Left cardiac atrium (tissue), 4 donors: ENCODE measurements around the gene POU2AF1. TPM values are rescaled to one million over a fixed set of nuclear protein-coding genes. Genes with fewer than 3 reads are reported as not detected.

ENCODE experiments used
- ATAC-seq, 2 donors: fragments of 200-7000 bp; cut with Tn5 transposase; one replicate each; pipeline ENCODE4 v1.9.1; 2020; ENCODE audit warnings: mild to moderate bottlenecking in 2 of 2, moderate library complexity in 2 of 2
- DNase-seq: peaks from one replicate; pipeline ENCODE4 v3.0.0-alpha.2; 2020
- intact Hi-C, 2 donors: fragments of 100-400 bp; cut with DNase I; formaldehyde crosslinking; loops; one replicate each; pipeline versions ENCODE4 v1.14.1 to v1.15.1; 2022 to 2023
- total RNA-seq, 2 donors: library from RNA; stranded (reverse); fragmentation: NEBNext Ultra II Directional; extraction: Animal tissue kit (Norgen Biotek cat#: 25700); gene quantifications; one replicate each; pipeline ENCODE4 v1.2.1, GENCODE V29; 2021
- donor health status: DM: no; HTN: yes; CAD: no.
- donor health status: DM: no; HTN: yes; CAD: no; lungs with severe emphysema.
- donor health status: DM: yes; HTN: yes; CAD: no.
- donor health status: Dilated cardiomyopathy.

Gene POU2AF1
- total RNA-seq, 2 donors from 2014 or later, result 0.10 to 0.21 TPM

DNA sequence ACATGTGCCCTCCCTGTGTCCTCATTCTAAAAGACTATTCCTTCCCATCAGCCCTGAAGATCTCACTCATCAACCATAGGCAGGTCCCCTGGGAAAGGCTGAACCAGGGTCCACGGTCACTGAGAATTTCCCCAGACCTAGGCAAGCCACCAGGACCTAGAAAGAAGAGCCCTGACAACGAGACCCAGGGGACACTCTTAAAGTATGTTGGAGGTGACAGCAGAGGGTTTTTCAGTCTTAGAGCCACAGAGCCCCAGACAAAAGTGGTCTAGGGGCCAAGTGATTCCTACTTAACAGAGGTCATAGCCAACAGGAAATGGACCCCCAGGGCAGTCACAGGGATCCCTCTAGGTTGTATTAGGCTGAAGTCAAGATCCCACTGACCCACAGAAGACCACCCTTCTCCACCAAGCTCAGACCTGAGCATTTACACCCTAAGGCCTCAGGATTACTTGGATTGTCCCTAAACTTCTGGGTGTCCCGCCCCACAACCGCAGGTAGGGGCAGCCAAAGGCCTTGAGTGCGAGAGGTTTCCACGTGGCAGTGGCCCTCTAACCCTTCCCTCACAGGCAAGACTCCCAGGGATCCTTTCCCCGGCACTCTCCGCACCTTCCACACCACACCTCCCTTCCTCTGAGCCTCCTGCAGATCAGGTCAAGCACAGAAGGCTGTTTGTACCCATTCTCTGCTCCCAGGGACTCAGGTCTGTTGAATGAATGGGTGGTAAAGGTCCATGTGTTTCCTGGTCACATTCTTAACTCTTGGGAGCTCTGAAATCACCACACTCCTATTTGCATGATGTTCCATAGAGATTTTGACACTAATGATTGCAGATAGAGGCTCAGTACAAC is 12.3 kb downstream of the POU2AF1 start:
- intact Hi-C loops, result no loop called here
- ATAC-seq (no peak), DNase-seq (no peak)

DNA sequence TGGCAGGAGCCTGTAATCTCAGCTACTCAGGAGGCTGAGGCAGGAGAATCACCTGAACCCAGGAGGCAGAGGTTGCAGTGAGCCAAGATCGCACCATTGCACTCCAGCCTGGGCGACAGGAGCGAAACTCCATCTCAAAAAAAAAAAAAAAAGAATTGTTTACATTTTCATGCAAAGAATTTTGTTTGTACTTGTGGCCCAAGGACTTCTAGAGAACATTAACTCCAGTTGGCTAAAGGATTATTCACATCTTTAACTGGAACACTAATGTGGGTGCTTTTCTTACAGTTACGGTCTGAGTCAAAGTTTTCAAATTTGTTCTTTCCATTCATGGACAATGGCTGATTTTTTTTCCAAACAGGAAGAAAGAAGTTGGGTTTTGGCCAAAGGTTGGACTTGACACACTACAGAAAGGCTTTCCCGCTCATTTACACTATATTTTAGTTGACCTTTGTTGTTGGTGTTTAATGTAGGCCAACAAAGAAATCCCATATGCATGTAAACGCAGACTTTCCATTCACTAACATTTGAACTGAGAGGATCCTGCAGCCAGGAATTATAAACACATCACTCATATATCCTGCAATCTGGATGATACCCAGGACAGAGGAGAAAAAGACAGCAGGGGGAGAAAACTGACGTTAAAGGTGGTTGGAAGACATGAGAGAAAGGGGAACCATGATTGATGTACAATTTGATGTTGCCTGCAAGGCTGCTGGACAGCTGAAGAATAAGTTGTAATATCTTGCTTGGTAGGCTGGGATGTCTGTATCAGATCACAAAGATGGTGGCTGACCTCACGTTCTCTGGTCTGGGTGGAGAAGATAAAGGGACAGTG is 13.1 kb downstream of the POU2AF1 start:
- DNase-seq (no peak), ATAC-seq (no peak)
- intact Hi-C loops, result no loop called here

GRCh38 chr11:111364503-111364902 is 14.6 kb downstream of the POU2AF1 start:
- no peak for DNase-seq
- intact Hi-C loops, result no loop called here
- ATAC-seq, result no peak

DNA sequence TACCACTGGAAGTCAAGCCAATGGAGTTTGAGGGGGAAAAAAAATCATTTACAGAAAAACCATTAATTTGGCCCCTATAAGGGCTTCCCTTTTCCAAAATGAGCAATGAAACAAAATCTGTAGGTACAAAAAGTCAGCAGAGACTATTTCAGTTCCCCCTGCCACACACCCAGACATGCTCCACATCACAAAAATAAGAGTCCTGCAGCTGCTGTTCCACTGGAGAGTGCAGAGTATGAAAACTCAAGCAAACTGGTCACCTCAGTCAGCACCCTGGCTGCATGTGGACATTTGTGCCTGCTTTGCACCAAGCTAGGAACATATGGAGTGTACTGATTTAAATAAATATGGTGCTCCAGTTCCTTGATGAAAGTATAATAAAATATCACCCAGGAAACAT is 15.1 kb downstream of the POU2AF1 start:
- no peak for ATAC-seq
- intact Hi-C loops, result no loop called here
- DNase-seq, result no peak

DNA sequence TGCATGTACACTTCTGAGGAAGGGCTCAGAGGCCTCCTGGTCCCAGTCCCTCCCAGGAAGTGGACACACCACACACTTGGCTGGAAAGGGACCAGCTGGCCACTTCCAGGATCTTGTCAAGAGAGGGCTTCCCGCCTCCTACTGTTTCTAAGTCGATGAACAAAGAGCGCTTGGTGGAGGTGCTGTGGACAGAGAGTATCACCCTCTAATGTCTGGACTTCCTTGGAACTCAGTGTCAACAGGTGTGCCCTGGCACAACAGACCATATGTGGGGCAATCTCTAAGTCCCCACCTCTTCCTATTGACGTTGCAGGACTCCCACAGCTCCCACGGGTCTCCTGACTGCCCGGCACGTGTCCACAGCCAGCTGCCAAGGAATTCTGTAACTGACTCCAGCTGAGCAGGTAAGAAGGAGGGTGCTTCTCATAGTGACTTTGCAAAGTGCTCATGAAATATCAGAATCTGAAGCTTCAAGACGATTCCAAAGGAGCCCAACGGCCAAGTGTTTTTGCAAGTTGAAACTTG is 16.1 kb downstream of the POU2AF1 start:
- ATAC-seq, result no peak
- intact Hi-C loops, result no loop called here
- no peak for DNase-seq

DNA sequence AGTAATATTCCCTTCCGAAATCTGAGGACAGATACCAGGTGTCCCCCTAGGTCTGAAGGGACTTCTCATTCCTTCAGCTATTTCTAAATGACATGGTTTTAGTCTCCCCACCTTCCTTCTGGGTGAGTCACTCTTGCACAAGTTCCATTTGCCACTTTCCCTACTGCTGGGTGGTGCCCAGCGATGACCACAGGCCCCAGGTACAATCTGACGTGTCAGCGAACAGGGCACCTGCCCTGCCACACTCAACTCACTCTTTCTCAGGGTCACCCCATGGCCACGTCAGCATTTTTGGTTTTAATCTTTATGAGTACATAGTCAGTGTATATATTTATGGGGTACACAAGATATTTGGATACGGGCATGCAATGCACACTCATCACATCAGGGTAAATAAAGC is 17.2 kb downstream of the POU2AF1 start:
- DNase-seq (no peak), ATAC-seq (no peak)
- intact Hi-C loops, result no loop called here

DNA sequence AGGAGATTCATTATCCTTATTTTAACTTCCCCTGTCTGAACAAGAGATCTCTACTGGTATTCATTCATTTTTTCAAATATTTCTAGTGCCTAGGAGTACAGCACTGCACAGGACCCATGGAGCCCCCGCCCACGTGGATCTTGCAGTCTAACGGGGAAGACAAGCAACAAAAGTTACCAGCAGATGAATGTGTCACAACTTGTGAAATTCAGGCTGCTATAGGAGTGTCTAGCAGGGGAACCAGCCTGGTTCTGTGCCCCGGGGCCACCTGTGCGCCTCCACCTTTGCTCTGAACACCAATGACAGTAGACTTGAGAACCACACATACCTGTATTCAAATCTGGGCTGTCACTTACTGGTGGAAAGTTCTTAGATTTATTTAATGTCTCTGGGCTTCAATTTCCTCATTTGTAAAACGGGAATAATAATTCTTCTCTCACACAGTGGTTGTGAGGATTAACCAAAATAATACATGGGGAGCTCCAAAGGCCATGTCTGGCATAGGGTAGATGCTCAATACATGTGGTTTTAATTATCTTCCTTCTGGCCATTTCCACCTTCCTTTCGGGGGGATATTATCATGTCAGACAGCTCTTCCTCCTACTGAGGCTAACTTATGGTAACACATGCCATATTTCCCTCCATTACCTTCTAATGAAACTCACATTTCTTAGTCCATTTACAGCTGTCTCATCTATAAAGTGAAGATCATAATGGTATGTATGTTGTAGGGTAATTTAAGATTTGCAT is 17.8 kb downstream of the POU2AF1 start:
- DNase-seq (no peak), ATAC-seq (no peak)
- intact Hi-C loops, result no loop called here

DNA sequence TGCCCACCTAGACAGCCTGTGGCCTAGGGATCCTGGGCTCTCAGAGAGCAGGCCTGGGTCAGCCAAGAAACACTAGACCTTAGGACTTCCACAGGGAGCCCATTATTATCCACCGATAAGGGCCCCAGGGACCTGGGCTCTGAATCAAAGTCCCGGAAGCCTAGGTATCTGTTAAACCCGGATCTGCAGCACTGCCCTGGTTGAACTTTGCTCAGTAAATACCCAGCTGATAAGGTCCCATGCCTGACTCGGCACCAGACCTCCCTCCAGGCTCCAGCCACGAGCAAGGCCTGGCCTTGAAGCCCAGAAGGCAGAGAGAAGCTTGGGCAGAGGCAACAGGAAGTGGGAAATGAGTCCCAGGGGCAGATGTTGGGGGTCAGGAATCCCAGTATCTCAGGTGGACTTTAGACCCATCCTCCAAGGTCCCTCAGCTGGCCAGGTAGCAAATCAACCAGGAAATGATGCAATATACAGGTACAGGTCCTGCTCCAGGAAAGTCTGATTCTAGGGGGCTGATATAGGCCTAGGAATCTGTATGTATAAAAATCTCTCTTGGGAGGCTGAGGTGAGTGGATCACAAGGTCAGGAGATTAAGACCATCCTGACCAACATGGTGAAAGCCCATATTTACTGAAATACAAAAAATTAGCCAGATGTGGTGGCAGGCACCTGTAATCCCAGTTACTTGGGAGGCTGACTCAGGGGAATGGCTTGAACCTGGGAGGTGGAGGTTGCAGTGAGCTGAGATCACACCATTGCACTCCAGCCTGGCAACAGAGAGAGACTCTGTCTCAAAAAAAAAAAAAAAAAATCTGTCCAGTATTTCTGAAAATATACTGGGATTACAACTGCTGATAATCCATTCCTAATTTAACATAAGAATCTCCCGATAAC is 18.7 kb downstream of the POU2AF1 start:
- intact Hi-C loops, result no loop called here
- ATAC-seq (no peak), DNase-seq (no peak)

DNA sequence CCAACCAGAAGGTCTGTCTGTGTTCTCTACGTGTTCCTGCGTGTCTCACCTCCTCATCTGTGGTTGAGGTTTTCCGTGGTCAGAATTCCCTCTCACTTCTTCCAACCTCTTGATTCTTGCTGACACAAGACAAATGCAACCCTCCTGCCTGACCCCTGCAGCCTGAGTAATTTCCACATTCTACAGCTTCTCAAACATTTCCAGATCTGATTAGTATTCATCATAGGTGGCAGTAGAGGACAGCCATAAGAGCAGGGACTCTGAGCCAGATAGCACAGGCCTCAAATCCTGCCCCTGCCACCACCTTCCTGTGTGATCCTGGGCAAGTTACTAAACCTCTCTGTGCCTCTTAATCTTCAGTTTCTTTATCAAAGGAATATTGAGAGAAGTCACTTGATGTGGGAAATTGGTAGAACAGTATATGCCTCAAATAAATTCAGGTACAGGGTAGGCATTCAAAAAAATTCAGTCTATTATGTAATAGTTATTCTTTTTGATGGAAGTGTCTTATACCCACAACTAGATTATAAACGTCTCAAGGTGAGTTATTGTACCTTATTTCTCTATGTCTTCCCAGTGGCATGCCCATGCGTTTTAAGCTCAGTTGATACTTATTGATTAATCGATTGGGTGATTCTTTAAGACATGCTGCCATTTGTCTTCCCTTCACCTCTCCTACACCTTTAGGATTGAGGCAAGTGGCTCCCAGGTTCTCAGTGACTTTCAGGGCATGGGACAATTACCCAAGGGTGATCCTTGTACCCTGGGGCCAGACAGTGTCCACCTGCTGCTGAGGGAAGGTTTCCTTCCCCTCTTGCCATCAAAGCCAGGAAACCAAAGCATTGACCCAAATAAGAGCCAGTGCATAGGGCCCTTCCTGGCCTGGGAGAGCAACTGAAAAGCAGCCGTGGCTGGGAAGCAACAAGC is 19.6 kb downstream of the POU2AF1 start:
- DNase-seq (no peak), ATAC-seq (no peak)
- intact Hi-C loops, result no loop called here

GRCh38 chr11:111358038-111359001 is 20.8 kb downstream of the POU2AF1 start:
- DNase-seq, result no peak
- intact Hi-C loops, result no loop called here
- no peak for ATAC-seq

- intact Hi-C loops, result no loop called here
- no peak for ATAC-seq
- no peak for DNase-seq
Measured at GRCh38 chr11:111357150-111358037, 21.7 kb downstream of the POU2AF1 start.

GRCh38 chr11:111356660-111357048 is 22.4 kb downstream of the POU2AF1 start:
- no peak for DNase-seq

GRCh38 chr11:111355956-111356659 is 23.0 kb downstream of the POU2AF1 start:
- intact Hi-C loops, result no loop called here
- no peak for DNase-seq
- no peak for ATAC-seq

More at GRCh38 chr11:111356660-111357048, 22.4 kb downstream of the POU2AF1 start:
- ATAC-seq, result no peak
- intact Hi-C loops, result no loop called here

DNA sequence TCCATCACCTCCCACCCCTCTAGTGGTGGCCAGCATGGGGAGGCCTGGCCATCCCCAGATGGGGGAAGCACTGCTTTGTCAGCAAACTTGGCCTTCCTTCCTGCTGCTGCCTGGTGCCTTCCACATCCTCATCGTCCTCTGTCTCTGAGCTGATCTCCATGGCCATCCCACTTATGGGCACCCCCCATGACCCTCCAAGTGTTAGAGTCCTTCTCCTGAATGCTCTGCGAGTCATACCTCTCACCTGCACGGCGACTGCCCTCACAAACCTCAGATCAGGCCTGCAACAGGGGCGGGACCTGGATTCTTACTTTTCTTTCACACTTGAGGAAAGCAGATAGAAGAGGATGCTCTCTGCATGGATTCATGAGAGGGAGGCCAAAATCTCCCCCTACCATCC is 24.0 kb downstream of the POU2AF1 start:
- ATAC-seq, result no peak
- intact Hi-C loops, result no loop called here

DNA sequence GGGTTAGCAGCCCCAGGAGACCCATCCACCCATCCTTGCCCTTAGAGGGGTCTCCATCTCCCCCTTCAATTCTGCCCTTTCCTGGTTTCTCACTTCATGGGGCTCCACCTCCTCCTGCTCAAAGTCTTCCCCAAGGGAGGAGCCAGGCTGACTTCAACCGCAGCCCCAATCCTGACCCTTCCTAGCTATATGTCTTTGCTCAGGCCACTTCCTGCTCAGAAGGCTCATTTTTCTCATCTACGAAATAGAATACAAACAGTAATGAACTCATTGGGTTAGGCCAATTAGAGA is 24.5 kb downstream of the POU2AF1 start:
- DNase-seq (no peak), ATAC-seq (no peak)
- intact Hi-C loops, result no loop called here

More for the DNA sequence above, 24.0 kb downstream of the POU2AF1 start:
- DNase-seq, result no peak
